Stimulated activated CD8-positive, alpha-beta memory T cell treated with anti-CD3 and anti-CD28 coated beads, Interleukin-15, amount 100 ng/mL, for 4 hours (primary cell): ENCODE data around the gene CHRNA9.

Experiments used
- DNase-seq, 2 donors: peaks; one replicate each; pipeline ENCODE4 v3.0.0-alpha.2; 2020; ENCODE audit warnings: low read depth in 2 of 2

Gene CHRNA9

DNA sequence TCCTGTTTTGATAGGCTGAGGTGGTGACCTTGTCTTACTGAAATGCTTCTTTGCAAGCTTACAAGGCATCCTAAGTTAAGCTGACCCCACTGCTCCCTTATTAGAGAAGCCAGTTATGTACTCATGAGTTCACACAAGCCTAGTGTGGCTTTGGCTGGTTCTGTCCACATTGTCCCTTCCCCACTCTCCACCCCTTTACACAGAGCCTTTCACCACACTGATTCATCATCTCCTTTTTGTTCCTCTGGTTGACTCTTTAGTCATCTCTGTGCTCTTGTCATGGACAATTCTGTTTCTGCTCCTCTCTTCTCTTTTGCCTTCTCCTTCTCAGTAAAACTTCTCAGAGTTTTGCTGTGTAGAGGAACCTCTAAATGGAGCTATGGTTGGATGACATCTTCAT lies 4.9 kb downstream of the CHRNA9 start:
- no peak for DNase-seq

DNA sequence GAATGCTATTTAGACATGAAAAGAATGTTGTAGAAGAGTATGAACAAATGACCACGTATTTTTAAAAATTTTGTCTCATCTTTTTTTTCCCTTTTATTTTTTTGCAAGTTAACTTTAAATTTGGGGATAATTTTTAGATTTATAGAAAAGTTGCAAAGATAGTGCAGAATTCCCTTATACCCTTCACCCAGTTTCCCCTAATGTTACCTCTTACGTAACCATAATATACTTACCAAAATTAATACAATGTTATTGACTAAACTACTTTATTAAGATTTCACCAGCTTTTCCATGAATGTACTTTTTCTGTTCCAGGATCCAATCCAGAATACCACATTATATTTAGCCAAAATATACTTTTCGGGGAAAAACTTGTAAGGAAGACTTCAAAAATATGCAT lies 12.3 kb downstream of the CHRNA9 start:
- no peak for DNase-seq

DNA sequence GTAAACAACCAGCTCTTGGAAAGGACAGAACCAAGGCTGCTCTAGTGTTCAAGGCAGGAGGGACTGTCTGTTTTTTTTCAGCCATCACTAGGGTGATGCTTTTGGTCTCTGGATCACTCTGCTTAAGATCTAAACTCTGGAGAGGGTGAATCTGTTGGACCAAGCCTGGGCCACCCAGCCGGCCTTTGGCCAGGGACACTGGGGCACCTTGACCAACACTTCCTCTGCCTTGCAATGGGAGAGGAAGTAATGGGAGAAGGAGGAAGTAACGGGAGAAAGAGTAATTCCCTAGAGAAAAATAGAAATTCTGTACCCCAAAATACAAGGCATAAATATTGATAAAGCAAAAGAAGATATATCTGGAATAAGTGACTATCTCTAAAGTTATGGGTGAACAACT lies 12.9 kb downstream of the CHRNA9 start:
- DNase-seq = no peak

DNA sequence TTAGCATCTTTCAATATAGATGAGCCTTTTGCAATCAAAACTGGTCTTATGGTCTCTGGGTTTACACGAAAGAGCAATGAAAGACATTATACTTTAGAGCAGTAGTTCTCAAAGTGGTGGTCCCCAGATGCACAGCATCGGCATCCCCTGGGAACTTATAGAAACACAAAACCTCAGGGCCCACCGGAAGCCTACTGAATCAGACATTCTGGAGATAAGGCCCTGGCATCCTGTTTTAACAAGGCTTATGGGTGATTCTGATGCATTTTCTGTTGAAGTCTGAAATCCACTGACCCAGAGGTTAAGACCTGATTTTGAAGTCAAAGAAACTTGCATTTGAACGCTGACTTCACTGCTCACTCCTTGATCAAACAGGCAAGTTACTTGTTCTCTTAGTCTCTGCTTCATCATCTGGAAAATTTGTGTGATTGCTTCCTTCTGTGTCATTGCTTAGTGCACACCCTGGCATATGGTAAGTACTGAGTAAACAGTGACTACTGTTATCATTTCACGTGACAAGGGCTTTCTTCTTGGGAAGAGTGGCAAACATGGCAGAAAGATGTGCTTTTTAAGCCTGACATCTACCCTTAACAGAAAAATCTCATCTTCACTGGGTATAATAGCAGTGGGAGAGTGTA lies 14.5 kb downstream of the CHRNA9 start:
- no peak for DNase-seq

DNA sequence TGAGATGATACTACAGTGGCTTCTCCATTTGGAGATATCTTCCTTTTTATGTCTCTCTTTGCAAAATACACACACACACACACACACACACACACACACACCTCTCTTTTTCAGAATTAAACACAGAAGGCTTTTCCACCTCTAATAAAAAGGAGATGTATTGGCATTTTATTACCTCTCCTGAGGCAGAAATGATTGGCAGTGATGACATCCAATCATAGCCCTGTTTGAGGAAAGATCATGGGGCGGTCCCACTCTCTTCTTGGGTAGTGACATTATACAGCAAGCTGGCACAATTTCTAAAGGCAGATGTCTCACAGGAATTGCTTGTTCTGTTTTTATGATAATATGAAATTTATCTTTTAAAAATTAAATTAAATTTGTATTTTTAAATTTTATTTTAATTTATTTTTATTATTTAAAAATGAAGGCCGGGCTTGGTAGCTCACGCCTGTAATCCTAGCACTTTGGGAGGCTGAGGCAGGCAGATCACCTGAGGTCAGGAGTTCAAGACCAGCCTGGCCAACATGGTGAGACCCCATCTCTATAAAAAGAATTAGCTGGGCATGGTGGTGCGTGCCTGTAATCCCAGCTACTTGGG lies 15.6 kb downstream of the CHRNA9 start:
- no peak for DNase-seq

DNA sequence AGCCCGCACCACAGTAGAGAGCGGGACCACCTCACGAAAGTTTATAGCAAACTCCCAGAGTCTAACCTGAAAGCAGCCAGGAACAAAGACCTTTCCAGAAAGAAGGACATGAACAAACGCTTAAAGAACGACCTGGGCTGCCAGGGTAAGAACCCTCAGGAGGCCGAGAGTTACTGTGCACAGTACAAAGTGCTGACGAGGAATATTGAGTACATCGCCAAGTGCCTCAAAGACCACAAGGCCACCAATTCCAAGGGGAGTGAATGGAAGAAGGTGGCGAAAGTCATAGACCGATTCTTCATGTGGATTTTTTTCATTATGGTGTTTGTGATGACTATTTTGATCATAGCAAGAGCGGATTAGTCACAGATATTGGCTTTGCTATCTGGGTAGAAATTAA lies 19.0 kb downstream of the CHRNA9 start:
- DNase-seq = no peak

DNA sequence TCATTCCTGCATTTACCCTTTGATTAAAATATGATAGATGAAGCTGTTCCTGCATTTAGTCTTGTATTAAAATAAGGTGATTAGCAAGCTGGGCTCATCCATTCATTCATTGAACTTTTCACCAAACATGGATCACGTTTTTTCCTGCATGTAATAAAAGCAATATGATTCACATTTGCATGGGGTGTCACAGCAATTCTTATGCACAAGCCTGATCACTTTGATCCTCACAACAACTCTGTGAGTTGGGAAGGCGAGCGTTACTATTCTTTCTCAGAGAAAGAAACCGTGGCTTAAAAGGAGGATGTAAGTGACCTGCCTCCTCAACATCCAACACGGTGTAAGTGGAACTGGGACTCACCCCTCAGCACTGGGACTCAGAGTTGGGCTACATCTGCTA lies 20.0 kb downstream of the CHRNA9 start:
- no peak for DNase-seq

DNA sequence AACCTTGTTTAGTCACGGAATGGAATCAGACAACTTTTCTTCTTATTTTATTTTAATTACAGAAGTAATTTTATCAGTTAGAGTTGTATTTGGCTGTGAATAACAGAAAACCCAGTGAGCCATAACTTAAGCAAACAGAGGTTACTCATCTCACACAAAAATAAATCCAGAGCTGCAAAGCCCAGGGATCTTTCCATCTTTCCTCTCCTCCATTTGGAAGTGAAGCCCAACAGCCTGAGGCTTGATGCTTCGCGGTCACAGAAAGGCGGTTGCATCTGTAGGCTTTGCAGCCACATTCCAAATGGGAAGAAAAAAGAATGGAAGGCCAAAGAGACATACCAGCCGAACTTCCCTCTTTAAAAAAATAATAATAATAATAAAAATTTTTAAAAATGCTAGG lies 22.6 kb downstream of the CHRNA9 start:
- DNase-seq = no peak

DNA sequence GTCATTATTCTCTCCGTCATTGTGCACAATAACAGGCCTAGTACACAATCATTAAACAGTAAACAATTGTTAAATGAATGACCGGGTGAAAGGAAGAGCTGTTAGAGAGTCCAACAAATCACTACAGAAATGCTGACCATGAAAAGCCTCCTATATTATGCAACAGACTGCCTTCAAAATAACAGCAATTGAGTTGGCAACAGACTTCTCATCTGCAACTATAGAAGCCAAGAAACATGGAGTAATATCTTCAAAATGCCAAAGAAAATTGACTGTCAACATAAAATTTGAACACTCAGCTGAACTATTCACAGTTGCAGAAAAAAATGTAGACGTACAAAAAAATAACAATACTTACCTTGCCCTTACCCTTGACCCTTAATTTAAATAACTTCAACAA lies 26.2 kb downstream of the CHRNA9 start:
- no peak for DNase-seq

DNA sequence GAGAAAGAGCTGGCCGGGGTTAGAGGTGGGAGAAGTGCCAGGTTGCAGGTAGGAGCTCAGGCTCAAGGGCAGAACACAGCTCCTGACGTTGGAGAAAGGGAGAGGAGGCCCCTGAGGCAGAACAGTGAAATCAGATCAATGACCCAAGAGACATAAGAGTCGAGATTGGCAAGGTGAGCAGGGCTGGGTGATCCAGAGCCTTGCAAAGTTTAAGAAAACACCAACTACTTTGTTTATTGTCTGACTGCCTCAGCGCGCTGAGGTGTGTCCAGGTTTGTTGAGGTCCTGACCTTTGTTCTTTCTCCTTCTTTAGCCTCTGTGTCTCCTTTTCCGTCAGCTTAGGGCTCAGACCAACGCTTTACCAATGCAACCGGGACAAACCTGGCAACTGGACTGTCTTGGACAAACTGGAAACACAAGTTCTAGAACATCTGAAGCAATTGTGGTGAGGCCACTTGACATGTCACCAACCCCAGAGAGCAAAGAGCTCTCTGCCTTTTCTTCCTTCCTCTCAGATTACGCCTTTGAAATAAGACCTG lies 28.3 kb downstream of the CHRNA9 start:
- DNase-seq = no peak

DNA sequence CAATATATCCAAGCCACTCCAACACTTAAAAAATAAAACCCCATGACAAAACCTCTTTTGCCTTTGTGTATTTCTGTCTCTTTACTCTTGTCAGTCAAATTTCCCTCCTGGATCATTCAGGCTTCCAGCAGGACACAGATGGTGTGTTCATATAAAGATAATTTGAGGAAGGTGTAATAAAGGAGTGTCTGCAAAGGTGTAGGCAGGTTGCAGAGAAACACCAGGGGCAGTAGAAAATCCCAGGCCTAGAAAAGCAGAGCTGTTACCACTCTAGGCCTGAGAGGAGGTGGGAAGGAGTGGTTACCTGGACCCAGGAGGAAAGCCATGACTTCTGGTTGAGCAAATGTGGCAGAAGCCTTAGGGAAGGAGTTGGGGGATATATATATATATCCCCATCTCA lies 28.8 kb downstream of the CHRNA9 start:
- DNase-seq = no peak

DNA sequence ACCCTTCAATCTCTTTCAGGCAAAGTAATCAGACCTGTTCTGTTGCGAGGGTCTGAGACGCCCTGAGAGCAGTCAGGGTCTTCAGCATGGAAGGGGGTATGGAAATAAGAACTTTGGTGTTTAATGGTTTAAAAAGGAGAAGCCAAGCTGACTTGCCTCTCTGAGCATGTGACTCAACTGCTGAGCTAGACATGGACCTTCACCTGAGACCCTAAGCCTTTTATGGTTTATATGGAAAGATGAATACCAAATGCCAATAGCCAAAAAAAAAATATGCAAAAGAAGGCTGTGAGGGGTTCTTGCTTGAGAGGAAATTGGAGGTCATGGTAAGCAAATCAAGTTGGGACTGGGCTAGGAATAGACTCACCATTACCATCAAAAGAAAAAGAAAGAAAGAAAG lies 30.6 kb downstream of the CHRNA9 start:
- DNase-seq = no peak

DNA sequence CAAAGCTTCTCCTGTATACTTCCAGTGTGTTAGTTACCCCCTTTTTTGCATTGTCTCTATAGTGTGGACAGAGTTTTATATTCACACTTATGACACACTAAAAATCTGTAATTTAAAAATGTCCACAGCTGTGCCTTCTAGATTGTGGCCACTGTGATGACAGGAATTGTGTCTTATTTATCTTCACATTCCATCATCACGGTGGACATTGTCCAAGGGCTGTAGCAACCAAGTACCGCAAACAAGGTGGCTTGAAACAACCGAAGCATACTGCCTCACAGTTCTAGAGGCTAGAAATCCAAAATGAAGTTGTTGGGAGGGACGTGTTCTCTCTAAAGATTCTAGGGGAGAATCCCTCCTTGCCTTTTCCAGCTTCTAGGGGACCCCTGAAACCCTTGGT lies 32.3 kb downstream of the CHRNA9 start:
- no peak for DNase-seq

DNA sequence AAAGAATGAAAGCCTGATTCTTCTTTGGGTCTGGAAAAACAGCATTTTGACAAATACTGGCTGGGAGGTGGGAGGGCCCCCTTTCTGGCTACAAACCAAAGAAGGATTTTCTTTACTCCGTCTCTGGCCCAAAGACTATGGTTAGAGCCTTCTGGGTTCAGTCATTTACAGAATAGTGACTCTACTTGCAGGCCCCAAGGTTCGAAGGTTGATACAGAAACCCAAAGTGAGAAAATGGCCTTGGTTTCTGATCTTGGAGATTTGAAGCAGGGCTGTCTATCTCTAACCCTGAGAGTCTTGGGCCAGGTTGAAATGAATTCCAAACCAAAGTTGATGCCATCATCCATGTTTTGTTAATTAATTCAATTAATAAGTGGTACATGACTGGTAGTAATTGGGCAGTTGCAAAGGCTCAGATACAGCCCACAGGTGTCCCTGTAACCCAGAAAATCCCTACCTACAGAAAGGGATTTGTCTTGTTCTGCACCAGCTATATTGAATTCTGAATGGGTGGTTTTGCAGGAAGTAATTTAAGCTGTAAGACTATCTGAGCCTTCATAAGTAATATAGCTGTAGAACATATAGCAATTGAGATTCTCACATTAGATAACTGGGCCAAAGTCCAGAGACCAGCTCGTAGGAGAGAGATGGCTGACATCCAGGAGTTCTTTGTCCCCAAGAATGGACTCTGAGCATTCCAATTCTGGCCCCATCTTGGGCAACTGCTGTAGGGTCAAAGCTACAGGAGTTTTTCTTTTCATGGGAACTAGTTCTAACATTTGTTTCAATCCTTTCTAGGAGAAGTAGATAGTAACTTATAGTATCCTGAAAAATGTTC lies 34.5 kb downstream of the CHRNA9 start:
- DNase-seq = no peak

DNA sequence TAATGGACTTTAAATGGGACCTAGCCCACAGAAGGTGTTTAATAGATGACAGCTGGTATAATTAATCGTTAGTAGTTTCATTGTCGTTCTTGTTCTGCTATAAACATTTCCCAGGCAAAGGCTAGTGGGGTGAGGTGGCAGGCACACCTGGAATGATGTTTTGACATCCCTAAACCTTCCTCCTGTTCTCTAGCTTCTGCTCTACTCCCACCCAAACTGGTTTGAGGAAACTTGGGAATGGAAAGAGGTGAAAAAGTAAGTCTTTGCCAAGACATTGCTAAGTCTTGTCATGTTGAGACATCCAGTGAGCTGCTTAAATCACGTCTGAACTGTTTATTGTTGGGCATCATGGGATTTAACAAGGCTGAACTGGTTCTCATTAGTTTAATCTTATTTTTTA lies 37.5 kb downstream of the CHRNA9 start:
- no peak for DNase-seq

DNA sequence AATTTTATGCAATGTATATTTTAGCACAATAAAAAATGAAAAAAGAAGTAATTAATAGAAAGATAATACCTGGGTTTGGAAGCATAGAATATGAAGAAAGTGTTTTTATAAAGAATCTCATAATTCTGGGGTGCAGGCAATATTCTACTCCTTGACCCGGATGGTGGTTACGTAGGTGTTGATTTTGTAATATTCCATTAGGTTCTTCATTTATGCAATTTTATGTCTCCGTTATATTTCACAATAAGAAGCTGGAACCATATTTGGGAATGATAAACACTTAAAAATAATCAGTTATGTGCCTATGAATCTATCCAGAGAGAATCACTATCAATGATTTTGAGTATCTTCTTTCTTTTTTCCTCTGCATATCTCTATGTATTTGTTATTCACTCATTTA lies 38.5 kb downstream of the CHRNA9 start:
- DNase-seq = no peak

DNA sequence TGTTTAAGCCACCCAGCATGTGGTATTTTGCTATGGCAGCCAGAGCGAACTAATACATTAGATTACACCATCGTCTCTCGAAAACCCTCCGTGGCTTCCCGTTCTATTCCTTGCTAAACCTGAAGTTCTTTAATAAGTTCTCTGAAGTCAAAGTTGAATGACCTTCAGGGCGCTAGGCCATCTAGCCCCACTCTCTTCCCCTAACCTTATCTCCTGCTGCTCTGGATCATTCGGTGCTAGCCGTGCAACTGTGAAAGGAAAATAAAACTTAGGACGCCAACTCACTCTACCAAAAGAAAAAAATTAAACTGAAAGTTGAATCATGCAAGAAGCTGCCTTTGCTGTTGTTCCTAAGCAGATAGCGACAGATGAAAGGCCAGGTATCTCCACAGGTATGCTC lies 40.0 kb downstream of the CHRNA9 start:
- DNase-seq = no peak

DNA sequence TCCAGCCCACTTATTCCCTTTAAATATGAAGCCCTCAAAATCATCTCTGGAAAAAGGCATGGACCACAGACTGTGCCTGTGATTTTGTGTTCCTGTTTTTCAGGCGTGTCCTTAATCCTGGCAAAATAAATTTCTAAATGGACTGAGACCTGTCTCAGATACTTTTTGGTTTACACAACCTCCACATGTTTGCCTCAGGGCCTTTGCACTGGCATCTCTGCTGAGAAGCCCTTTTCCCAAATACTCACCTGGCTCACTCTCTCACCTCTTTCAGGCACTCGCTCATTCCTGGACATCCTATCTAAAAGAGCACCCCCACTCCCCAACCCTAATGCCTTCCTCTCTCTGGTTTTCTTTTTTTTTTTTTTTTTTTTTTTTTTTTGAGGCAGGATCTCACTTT lies 40.5 kb downstream of the CHRNA9 start:
- no peak for DNase-seq

DNA sequence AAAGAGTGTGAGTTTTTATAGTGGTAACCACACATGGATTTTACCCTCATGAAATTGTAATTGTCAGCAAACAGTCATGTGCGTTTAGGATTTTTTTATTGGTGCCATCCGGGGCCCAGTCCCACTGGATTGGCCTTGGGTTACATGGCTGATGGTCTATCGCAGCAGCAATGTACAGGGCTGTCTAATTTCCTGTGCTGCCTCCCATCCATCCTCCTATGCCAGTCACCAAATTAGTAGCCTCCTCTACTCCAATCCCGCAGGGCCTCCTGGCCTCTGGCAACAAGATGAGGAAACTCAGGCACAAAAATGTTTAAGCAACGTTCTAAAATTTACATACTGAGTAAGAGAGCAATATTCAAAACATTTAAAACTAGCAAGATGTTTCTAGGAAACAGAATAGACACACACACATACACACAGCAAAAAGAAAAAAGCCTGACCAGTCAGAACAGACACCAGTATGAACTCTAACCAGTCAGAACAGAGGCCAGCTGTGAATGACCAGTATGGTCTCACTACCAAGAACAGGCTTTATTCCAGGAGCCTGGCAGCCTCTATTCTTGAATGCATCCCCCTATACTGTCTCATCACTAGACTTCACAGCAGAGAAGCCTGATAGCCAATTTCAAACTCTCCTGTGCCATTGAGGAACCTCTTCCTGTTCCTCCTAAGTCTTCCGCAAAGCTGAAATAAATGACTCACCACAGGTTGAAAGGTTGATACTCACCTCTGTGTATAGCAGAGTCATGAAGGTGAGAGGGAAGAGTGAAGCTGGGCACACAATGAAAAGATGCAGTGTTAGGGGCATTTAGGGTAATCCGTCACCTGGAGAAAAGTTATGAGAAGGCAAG lies 42.6 kb downstream of the CHRNA9 start:
- no peak for DNase-seq

DNA sequence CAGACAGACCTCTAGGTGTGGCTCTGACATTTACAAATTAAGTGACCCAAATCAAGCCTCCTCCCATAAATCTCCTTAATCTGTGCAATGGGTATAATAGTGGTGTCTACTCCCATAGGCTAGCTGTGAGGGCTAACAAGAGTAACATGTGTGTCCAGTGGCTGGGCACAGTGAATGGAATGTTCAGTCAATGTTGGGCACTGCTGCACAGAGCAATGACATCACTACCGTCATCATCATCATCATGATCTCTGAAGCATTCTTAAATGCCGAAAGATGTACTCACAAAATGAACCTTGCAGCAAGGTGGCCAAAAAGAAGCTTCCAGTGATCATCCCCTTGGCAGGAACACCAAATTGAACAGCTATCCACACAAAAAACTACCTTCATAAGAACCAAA lies 43.5 kb downstream of the CHRNA9 start:
- no peak for DNase-seq

DNA sequence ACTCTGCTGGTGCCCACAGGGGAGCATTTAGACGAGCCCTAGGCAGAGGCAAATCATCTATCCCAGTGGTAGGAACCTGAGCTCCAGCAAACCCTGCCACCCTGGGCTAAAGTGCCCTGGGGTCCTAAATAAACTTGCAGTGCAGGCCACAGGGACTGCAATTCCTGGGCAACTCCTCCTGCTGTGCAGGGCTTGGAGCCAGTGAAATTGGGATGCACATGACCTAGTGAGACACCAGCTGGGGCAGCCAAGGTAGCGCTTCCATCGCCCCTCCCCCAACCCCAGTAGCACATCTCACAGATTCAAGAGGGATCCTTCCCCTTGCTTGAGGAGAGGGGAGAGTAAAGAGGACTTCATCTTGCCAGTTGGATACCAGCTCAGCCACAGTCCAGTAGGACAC lies 44.1 kb downstream of the CHRNA9 start:
- DNase-seq = no peak

DNA sequence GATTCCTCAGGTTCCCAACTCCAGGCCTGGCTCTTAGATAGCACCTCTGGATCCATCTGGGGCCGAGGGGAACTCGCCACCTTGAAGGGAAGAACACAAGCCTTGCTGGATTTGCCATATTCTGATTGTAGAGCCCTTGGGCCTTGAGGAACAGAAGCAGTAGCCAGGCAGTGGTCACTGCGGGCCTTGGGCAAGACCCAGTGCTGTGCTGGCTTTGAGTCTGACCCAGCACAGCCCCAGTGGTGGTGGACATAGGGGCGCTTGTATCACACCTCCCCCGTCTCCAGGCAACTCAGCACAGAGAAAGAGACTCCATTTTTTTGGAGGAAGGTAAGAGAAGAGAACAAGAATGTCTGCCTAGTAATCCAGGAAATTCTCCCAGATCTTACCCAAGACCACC lies 45.5 kb downstream of the CHRNA9 start:
- DNase-seq = no peak
